ENCODE measurements around the gene PTGFRN. TPM values are rescaled to one million over a fixed set of nuclear protein-coding genes. Genes with fewer than 3 reads are reported as not detected.

The PTGFRN gene
- total RNA-seq, 1 experiment from 2014 or later: 50.5 TPM

- in situ Hi-C loops (cut with HindIII; ENCODE audit: low sequenced_read_pairs): no loop called here
- no peak for DNase-seq (ENCODE audit: low spot score)
Observed at GRCh38 chr1:116911779-116912469, 2.2 kb downstream of the PTGFRN start.

DNA sequence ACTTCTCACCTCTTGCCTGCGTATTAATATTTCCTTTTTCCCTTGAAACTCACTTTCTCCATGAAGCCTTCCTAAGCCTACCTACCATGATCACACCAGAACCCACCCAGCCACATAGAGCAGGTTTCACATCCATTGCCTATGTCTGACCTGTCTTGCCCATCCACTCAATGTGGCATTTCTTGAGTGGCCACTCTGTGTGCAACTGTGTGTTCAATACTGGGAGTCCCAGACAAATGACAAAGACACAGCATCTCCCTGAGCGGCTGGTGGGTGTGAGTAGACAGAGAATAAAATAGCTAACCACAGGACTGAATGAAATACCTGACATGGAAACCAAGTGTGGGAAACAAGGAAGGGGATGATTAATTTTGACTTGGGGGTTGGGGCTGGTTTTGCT lies 3.1 kb downstream of the PTGFRN start:
- in situ Hi-C loops (cut with HindIII; ENCODE audit: low sequenced_read_pairs): no loop called here
- DNase-seq (ENCODE audit: low spot score): no peak

- in situ Hi-C loops (cut with HindIII; ENCODE audit: low sequenced_read_pairs): no loop called here
- no peak for DNase-seq (ENCODE audit: low spot score)
Observed at GRCh38 chr1:116913941-116914340, 4.2 kb downstream of the PTGFRN start.

DNA sequence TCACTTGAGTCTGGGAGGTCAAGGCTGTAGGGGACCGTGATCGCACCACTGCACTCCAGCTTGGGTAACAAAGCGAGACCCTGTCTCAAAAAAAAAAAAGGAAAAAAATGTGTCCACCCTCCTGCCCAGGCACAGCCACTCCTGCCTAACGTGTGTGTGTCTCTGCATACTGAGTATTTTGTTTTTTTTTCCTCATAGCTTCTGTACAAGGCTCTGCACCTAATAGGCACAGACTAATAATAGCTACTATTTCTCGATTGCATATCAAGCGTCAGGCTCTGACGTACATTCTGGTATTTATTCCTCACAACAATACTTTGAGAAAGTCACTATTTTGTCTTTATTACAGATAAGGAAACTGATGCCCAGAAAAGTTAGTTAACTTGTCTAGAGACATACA lies 5.0 kb downstream of the PTGFRN start:
- in situ Hi-C loops (cut with HindIII; ENCODE audit: low sequenced_read_pairs): no loop called here
- DNase-seq (ENCODE audit: low spot score): no peak

- in situ Hi-C loops (cut with HindIII; ENCODE audit: low sequenced_read_pairs): no loop called here
Observed at GRCh38 chr1:116915086-116915661, 5.5 kb downstream of the PTGFRN start.

DNA sequence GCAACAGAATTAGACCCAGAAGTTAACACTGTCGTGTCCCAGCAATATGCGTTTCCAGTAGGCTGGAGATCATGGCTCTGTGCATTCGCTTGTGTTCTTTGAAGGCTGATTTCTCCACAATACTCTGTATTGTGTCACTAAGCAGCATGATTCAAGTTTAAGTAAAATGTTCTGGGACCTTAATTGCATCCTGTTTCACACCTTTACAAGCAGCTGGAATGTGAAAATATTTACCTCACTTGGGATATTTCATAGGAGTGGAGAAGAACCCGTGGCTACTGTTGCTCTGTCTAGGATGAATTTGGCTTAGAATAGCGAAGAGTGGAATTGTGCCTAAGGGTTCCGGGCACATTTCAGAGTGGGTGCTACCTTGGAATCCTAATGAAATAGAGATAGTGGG lies 6.3 kb downstream of the PTGFRN start:
- in situ Hi-C loops (cut with HindIII; ENCODE audit: low sequenced_read_pairs): no loop called here
- DNase-seq (ENCODE audit: low spot score): no peak

More at GRCh38 chr1:116915086-116915661, 5.5 kb downstream of the PTGFRN start:
- no peak for DNase-seq (ENCODE audit: low spot score)

DNA sequence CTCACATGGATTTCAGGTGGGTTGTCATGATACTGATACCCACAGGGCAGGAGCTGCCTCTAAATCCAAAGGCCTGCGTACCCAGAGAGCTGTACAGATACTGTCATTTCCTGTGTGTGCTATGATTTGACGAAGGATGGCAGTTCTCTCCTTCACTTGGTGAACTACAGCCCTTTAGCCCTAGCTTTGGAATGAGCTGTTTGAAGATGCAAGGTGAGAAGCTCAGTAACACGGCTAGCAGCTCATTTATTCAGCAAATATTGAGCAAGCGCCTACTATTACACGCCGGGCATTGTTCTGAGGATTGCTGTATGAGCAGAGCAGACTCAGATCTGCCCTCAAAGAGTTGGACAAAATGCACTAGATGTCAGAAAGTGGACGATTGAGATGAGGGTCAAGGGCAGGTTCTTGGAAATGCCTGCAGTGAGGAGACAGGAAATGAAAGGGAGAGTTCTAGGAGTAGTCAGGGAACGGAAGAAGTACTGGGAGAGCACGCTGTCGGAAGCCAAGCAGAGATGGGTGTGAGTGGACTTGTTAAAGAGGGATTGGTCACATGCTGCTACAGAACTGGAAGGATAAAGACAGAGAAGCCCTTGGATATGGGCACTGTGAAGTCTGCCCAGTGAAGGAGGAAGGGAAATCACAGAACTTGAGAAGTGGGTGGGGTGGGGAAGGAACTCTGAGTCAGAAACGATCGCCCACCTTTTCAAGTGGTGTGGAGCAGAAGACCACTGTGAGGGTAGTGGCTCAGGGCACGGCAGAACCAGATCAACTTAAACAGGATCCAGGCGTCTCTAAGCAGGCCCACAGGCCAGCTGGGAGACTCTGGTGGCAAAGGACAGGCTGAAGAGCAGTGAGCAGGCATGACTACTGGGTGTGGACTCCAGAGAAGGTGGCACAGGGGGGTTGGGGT lies 7.1 kb downstream of the PTGFRN start:
- in situ Hi-C loops (cut with HindIII; ENCODE audit: low sequenced_read_pairs): no loop called here
- peak; percentile 20 for DNase-seq (ENCODE audit: low spot score)

DNA sequence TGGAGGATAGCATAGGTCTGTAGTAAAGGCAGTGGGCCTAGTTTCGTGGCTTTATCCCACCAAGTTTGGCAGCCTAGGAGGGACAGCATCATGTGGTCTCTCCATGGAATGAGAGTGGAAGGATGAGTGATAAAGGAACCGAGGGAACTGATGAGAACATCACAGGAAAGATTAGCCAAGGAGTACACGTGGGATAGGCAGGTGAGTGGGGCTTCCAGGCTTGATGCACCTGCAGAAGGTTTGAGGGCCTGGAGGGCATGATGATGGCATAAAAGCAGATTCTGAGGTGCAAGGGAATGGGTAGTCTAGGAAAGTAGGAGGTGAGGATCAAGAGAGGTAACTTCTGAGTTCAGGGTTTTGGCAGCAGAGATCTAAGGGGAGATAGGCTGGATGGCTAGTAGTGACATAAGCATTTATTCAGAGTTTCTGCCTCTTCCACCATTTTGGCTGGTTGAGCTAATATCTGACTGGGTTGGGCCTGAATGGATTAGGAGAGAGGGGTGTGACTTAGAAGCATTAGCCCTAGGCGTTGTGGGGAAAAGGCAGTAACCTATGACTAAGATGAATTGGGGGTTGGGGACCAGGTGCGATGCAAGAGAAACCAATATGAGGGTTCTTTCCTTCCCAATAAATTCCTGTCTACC lies 9.1 kb downstream of the PTGFRN start:
- in situ Hi-C loops (cut with HindIII; ENCODE audit: low sequenced_read_pairs): no loop called here
- no peak for DNase-seq (ENCODE audit: low spot score)

- no peak for DNase-seq (ENCODE audit: low spot score)
- in situ Hi-C loops (cut with HindIII; ENCODE audit: low sequenced_read_pairs): no loop called here
Observed at GRCh38 chr1:116919802-116920201, 10.1 kb downstream of the PTGFRN start.

DNA sequence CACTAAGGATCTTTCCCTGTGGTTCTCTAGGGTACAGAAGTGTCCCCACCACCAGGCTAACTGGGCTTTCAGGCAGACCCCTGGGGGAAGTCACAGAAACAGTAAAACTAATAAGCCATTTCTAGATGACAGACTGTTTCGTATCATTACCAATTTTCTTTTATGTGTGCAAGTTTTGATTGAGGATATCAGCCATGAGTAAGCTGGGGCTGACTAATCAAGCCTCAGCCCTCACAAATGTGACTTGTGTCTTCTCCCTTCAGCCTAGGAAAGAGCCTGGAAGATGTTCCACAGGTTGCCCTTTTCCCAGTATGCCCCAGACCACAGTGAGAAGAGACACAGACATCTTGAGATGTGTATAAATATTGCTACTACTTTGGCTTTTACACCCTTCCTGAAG lies 10.5 kb downstream of the PTGFRN start:
- in situ Hi-C loops (cut with HindIII; ENCODE audit: low sequenced_read_pairs): no loop called here
- no peak for DNase-seq (ENCODE audit: low spot score)

DNA sequence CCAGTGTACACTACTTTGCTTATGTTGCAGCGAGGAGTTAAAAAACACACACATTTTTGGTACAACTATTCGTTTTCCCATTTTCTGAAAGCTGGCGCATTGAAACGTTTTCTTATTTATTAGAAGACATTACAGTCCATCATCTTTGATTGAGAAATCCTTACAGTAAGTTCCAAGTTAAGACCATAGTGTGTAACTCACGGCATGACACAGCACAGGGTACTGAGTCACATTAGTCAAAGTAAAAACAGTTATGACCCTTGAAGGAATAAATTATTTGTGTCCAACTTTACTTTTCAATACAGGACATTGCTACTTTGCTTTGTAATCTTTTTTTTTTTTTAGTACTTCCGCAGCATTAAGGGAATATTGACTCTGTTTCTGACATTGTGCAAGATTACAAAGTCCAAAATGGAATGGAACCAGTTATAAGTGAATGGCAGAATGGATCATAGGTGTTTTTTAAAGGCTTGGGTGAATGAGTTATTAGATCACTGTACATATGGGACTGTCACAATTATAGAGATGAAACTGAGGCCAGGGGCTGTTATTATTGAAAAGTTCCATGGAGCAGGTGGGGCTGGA lies 11.7 kb downstream of the PTGFRN start:
- DNase-seq (ENCODE audit: low spot score): no peak
- in situ Hi-C loops (cut with HindIII; ENCODE audit: low sequenced_read_pairs): no loop called here

- DNase-seq (ENCODE audit: low spot score): no peak
- in situ Hi-C loops (cut with HindIII; ENCODE audit: low sequenced_read_pairs): no loop called here
Observed at GRCh38 chr1:116921937-116922336, 12.2 kb downstream of the PTGFRN start.

DNA sequence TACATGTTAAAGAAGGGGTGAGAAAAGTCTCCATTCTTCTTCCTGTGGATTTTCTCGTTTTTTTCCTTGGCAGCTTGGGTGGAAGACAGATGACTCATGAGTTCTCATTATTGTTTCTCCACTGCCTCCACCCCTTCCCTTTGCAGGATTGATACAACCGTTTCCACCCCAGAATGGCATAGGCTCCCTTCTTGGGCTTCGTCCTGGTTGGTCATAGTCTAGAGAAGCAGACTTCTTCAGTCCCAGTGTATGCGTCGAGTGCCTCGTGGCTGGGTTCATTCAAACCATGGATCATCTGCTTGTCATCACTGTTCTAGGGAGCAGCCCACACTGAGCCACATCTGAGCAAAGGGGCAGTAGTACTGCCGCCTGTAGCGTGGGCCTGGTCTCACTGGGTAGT lies 13.7 kb downstream of the PTGFRN start:
- no peak for DNase-seq (ENCODE audit: low spot score)
- in situ Hi-C loops (cut with HindIII; ENCODE audit: low sequenced_read_pairs): no loop called here

DNA sequence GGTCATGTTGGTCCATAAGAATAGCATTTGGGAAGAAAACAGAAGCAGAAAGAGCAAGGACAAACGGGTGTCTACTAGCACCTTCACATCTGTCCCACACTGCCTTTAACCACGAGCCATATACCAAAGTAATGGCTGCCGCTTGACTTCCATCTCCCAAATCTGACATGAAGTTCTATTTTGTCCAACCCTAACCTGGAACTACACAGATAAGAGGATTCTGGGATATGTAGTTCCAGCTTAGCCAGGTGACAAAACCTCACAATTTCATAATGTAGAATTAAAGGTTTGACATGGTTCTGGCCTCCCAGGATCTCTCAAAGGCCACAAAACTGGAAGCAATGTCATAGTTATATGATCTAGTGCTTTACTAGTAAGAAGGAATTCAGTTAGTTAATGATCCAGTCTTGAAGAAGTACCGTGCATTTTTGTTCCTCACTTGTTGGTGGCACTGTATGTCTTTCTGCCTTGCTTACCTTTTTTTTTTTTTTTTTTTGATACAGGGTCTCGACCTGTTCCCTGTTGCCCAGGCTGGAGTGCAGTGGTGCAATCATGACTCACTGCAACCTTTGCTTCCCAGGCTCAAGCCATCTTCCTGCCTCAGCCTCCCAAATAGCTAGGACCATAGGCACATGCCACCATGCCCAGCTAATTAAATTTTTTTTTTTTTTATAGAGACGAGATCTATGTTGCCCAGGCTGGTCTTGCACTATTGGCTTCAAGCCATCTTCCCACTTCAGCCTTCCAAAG lies 17.5 kb downstream of the PTGFRN start:
- in situ Hi-C loops (cut with HindIII; ENCODE audit: low sequenced_read_pairs): no loop called here
- DNase-seq (ENCODE audit: low spot score): no peak

- in situ Hi-C loops (cut with HindIII; ENCODE audit: low sequenced_read_pairs): no loop called here
- no peak for DNase-seq (ENCODE audit: low spot score)
Observed at GRCh38 chr1:116929961-116930592, 20.4 kb downstream of the PTGFRN start.

GRCh38 chr1:116931016-116931918 lies 21.6 kb downstream of the PTGFRN start:
- in situ Hi-C loops (cut with HindIII; ENCODE audit: low sequenced_read_pairs): no loop called here
- DNase-seq (ENCODE audit: low spot score): no peak
